DND-41 (cell line): ENCODE results near the gene HNF1B.
"Not testable (repeated sequence)": the region's sequence is repeated elsewhere in the genome, so short reads cannot be mapped to it uniquely, and the experiment has no call there.

ENCODE experiments used
- ATAC-seq: fragments of 200-7000 bp; cut with Tn5 transposase; 3 replicates; pipeline ENCODE4 v1.9.1; 2021; ENCODE audit warnings: low read depth; ENCODE audit not compliant: insufficient read depth
- DNase-seq: peaks from one replicate; pipeline ENCODE4 v3.0.0-alpha.2; 2020
- H2AFZ ChIP-seq: 2 replicates; pipeline ENCODE4 v1.6.0; 2012; ENCODE audit warnings: low read depth, low read length
- H3K27ac ChIP-seq: 2 replicates; pipeline ENCODE4 v1.5.1; 2012; ENCODE audit warnings: low read length, inconsistent platforms
- H3K27me3 ChIP-seq: fragments of 200-600 bp; sonication (generic); 2 replicates; pipeline ENCODE4 v1.6.0; 2012; ENCODE audit warnings: low read length, mild to moderate bottlenecking, inconsistent platforms; ENCODE audit not compliant: insufficient read depth, poor library complexity
- H3K36me3 ChIP-seq: 2 replicates; pipeline ENCODE4 v1.5.1; 2012; ENCODE audit warnings: low read length, inconsistent platforms; ENCODE audit not compliant: insufficient read depth
- H3K4me1 ChIP-seq: 2 replicates; pipeline ENCODE4 v1.5.1; 2012; ENCODE audit warnings: mild to moderate bottlenecking, low read length; ENCODE audit not compliant: insufficient read depth
- H3K4me2 ChIP-seq: 2 replicates; pipeline ENCODE4 v1.6.0; 2012; ENCODE audit warnings: mild to moderate bottlenecking, moderate library complexity, low read length, inconsistent platforms; ENCODE audit not compliant: insufficient read depth
- H3K4me3 ChIP-seq, 2 experiments: fragments of 200-600 bp in 1 of 2; shearing (Covaris generic) in 1 of 2; 2 replicates each; pipeline ENCODE4 v1.5.1; 2012 to 2016; ENCODE audit warnings: inconsistent platforms in 2 of 2, low read length in 2 of 2, mild to moderate bottlenecking in 2 of 2, low read depth in 1 of 2, moderate library complexity in 1 of 2
- H3K79me2 ChIP-seq: 2 replicates; pipeline ENCODE4 v1.6.0; 2012; ENCODE audit warnings: low read length, inconsistent platforms; ENCODE audit not compliant: insufficient read depth
- H3K9ac ChIP-seq: 2 replicates; pipeline ENCODE4 v1.6.0; 2012; ENCODE audit warnings: low read depth, mild to moderate bottlenecking, inconsistent platforms, low read length, moderate library complexity
- H3K9me3 ChIP-seq: 2 replicates; pipeline ENCODE4 v1.5.1; 2012; ENCODE audit warnings: low read length, moderate library complexity, mild to moderate bottlenecking, inconsistent platforms; ENCODE audit not compliant: insufficient read depth, severe bottlenecking
- H4K20me1 ChIP-seq: 2 replicates; pipeline ENCODE4 v1.6.0; 2012; ENCODE audit warnings: low read length; ENCODE audit not compliant: insufficient read depth
- EZH2 ChIP-seq: IDR thresholded peaks from 3 replicates; pipeline ENCODE4 v1.6.1; 2012; ENCODE audit warnings: borderline replicate concordance, low read depth, mild to moderate bottlenecking, moderate library complexity, low read length, inconsistent platforms; ENCODE audit not compliant: severe bottlenecking
- TF ChIP-seq, protein P1 (sequence below): IDR thresholded peaks from 2 replicates; pipeline ENCODE4 v1.5.1; 2012; ENCODE audit warnings: borderline replicate concordance, low read length, moderate library complexity, mild to moderate bottlenecking; ENCODE audit not compliant: poor library complexity, severe bottlenecking; ENCODE audit errors: extremely low read depth

HNF1B gene

DNA sequence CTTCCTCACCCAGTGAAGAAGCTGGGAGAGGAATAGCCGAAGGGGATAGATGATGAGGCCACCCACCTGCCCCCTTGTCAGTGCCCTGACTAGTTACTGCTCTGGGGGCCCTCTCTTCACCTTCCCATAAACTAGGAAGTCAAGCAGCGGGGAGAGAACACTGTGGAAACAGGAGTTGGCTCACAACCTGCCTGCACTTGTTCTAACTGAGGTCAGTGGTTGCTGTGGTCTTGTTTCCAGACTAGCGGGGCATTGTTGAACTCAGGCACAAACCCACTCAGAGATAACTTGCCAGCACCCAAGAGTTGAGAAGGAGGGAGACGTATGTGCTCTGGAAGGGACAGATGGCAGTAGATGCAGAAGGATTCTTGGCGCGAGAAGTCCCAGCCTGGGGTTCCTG lies 53.1 kb downstream of the HNF1B start:
- H2AFZ ChIP-seq: no peak overlapping the region
- DNase-seq: peak; percentile 9
- no peak overlapping the region for H3K4me2 ChIP-seq

DNA sequence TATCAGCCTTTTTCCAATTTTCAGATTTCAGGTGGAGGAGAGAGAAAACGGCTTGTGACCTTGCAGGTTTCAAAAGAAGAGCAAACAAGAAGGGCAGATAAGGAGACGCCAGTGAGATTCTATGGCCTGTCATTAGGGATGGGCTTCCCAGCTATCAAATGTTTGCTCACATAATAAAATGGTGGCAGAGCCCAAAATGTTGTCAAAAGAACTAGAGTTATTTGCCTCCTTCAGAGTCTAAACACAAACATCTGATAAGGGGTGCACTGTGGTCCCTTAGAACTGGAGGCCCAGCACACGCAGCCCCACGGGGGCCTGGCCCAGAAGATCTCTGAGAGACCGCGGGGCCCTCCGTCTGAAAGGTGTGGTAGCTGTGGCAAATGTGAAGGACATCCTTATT lies 55.5 kb downstream of the HNF1B start:
- no peak overlapping the region for H3K27ac ChIP-seq
- H3K79me2 ChIP-seq: no peaks in the 10 kb centered on the region
- ATAC-seq (no peak), DNase-seq (no peak)
- no peaks in the 10 kb centered on the region for H3K9me3 ChIP-seq
- H3K9ac ChIP-seq: no peak overlapping the region
- H3K4me2 ChIP-seq: no peak overlapping the region
- no peaks in the 10 kb centered on the region for H3K36me3 ChIP-seq
- H3K27me3 ChIP-seq: no peaks in the 10 kb centered on the region
- H4K20me1 ChIP-seq: no peaks in the 10 kb centered on the region
- TF ChIP-seq EZH2: no peak
- TF ChIP-seq, protein P1, sequence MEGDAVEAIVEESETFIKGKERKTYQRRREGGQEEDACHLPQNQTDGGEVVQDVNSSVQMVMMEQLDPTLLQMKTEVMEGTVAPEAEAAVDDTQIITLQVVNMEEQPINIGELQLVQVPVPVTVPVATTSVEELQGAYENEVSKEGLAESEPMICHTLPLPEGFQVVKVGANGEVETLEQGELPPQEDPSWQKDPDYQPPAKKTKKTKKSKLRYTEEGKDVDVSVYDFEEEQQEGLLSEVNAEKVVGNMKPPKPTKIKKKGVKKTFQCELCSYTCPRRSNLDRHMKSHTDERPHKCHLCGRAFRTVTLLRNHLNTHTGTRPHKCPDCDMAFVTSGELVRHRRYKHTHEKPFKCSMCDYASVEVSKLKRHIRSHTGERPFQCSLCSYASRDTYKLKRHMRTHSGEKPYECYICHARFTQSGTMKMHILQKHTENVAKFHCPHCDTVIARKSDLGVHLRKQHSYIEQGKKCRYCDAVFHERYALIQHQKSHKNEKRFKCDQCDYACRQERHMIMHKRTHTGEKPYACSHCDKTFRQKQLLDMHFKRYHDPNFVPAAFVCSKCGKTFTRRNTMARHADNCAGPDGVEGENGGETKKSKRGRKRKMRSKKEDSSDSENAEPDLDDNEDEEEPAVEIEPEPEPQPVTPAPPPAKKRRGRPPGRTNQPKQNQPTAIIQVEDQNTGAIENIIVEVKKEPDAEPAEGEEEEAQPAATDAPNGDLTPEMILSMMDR: no peak
- H3K4me3 ChIP-seq: no peak overlapping the region
- H2AFZ ChIP-seq: no peak overlapping the region
- no peaks in the 10 kb centered on the region for H3K4me1 ChIP-seq

More for the DNA sequence above, 53.1 kb downstream of the HNF1B start:
- TF ChIP-seq, protein P1: no peak
- no peak for TF ChIP-seq EZH2
- no peaks in the 10 kb centered on the region for H3K4me1 ChIP-seq
- H3K27ac ChIP-seq: no peak overlapping the region
- H3K79me2 ChIP-seq: no peaks in the 10 kb centered on the region
- H3K36me3 ChIP-seq: no peaks in the 10 kb centered on the region
- ATAC-seq: peak; percentile 55; the same call in 1 of the 3 replicates
- no peaks in the 10 kb centered on the region for H3K27me3 ChIP-seq
- no peaks in the 10 kb centered on the region for H3K9me3 ChIP-seq
- no peaks in the 10 kb centered on the region for H4K20me1 ChIP-seq
- H3K9ac ChIP-seq: no peak overlapping the region
- H3K4me3 ChIP-seq: no peak overlapping the region

GRCh38 chr17:37683454-37683984 lies 61.3 kb downstream of the HNF1B start:
- DNase-seq: peak; percentile 13
- Histone ChIP-seq H3K27ac (no peak overlapping the region), H3K36me3 (no peaks in the 10 kb centered on the region), H3K9ac (no peak overlapping the region), H3K27me3 (no peaks in the 10 kb centered on the region), H3K79me2 (no peaks in the 10 kb centered on the region), H3K4me1 (no peaks in the 10 kb centered on the region), H4K20me1 (no peaks in the 10 kb centered on the region), H3K4me3 (no peak overlapping the region), H2AFZ (no peak overlapping the region), H3K4me2 (no peak overlapping the region), H3K9me3 (peaks cover 2% of the 10 kb centered on the region)
- no peak for ATAC-seq
- TF ChIP-seq EZH2: no peak
- TF ChIP-seq, protein P1: no peak

- ATAC-seq (no peak), DNase-seq (no peak)
- Histone ChIP-seq H3K27ac (no peak overlapping the region), H3K9ac (no peak overlapping the region), H3K4me3 (no peak overlapping the region), H3K9me3 (peaks cover 4% of the 10 kb centered on the region), H4K20me1 (no peaks in the 10 kb centered on the region), H3K27me3 (no peaks in the 10 kb centered on the region), H3K36me3 (no peaks in the 10 kb centered on the region), H3K4me2 (no peak overlapping the region), H3K79me2 (no peaks in the 10 kb centered on the region), H3K4me1 (no peaks in the 10 kb centered on the region), H2AFZ (no peak overlapping the region)
- no peak for TF ChIP-seq EZH2
- TF ChIP-seq, protein P1: no peak
These were observed 62.9 kb downstream of the HNF1B start for GRCh38 chr17:37682007-37682406.

DNA sequence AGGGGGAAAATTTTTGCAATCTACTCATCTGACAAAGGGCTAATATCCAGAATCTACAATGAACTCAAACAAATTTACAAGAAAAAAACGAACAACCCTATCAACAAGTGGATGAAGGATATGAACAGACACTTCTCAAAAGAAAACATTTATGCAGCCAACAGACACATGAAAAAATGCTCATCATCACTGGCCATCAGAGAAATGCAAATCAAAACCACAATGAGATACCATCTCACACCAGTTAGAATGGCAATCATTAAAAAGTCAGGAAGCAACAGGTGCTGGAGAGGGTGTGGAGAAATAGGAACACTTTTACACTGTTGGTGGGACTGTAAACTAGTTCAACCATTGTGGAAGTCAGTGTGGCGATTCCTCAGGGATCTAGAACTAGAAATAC lies 64.9 kb downstream of the HNF1B start:
- H4K20me1 ChIP-seq, H3K79me2 ChIP-seq, H3K9me3 ChIP-seq, H2AFZ ChIP-seq, H3K4me1 ChIP-seq, H3K9ac ChIP-seq, H3K4me2 ChIP-seq, ATAC-seq, H3K27ac ChIP-seq, H3K4me3 ChIP-seq, H3K36me3 ChIP-seq, DNase-seq, H3K27me3 ChIP-seq: not testable (repeated sequence)
